CD14-positive monocyte (primary cell): ENCODE results near the gene DUSP28. TPM values are rescaled to one million over a fixed set of nuclear protein-coding genes. Genes with fewer than 3 reads are reported as not detected.

Source experiments
- DNase-seq, 3 donors: peaks; one replicate each; pipeline ENCODE4 v3.0.0-alpha.2; 2011 to 2022
- H2AFZ ChIP-seq: 2 replicates; pipeline ENCODE4 v1.6.0; 2012; ENCODE audit warnings: mild to moderate bottlenecking, low read depth, low read length, inconsistent platforms; ENCODE audit not compliant: insufficient read depth, poor library complexity, severe bottlenecking
- H3K27ac ChIP-seq, 2 donors: 1 replicate in 1 of 2; 2 replicates in 1 of 2; pipeline ENCODE4 v1.5.1; 2012 to 2013; ENCODE audit warnings: low read length in 2 of 2, control low read depth in 1 of 2, inconsistent platforms in 1 of 2, low read depth in 1 of 2, mild to moderate bottlenecking in 1 of 2
- H3K27me3 ChIP-seq, 2 donors: one replicate each; pipeline versions ENCODE4 v1.6.0 to v1.6.1; 2011 to 2013; ENCODE audit warnings: low read length in 2 of 2; ENCODE audit not compliant: control insufficient read depth in 2 of 2, insufficient read depth in 2 of 2
- H3K36me3 ChIP-seq, 2 donors: replicated peaks in 1 of 2; 1 replicate in 1 of 2; 2 replicates in 1 of 2; pipeline versions ENCODE4 v1.5.1 to v1.6.1; 2012 to 2013; ENCODE audit warnings: low read length in 2 of 2, control low read depth in 1 of 2, inconsistent platforms in 1 of 2, mild to moderate bottlenecking in 1 of 2; ENCODE audit not compliant: insufficient read depth in 2 of 2, control insufficient read depth in 1 of 2
- H3K4me1 ChIP-seq, 2 donors: 1 replicate in 1 of 2; 2 replicates in 1 of 2; pipeline versions ENCODE4 v1.5.1 to v1.6.1; 2012 to 2013; ENCODE audit warnings: low read length in 2 of 2, control low read depth in 1 of 2, inconsistent platforms in 1 of 2, mild to moderate bottlenecking in 1 of 2, moderate library complexity in 1 of 2; ENCODE audit not compliant: insufficient read depth in 2 of 2, control insufficient read depth in 1 of 2
- H3K4me2 ChIP-seq: replicated peaks from 2 replicates; pipeline ENCODE3; 2012; ENCODE audit warnings: low read length, moderate library complexity, mild to moderate bottlenecking; ENCODE audit not compliant: poor library complexity, severe bottlenecking; ENCODE audit errors: extremely low read depth
- H3K4me3 ChIP-seq, 3 experiments: fragments of 200-600 bp in 1 of 3; sonication (generic) in 1 of 3; replicated peaks in 1 of 3; 1 replicate in 2 of 3; 2 replicates in 1 of 3; pipeline ENCODE4 v1.5.1; 2011 to 2013; ENCODE audit warnings: low read length in 3 of 3, mild to moderate bottlenecking in 3 of 3, control low read depth in 2 of 3, low read depth in 2 of 3, inconsistent platforms in 1 of 3, moderate library complexity in 1 of 3
- H3K79me2 ChIP-seq: 2 replicates; pipeline ENCODE4 v1.6.0; 2012; ENCODE audit warnings: mild to moderate bottlenecking, control low read depth, inconsistent platforms, low read length, moderate library complexity; ENCODE audit not compliant: insufficient read depth
- H3K9ac ChIP-seq: 2 replicates; pipeline ENCODE4 v1.6.0; 2017; ENCODE audit warnings: low read length, mild to moderate bottlenecking; ENCODE audit not compliant: insufficient read depth, poor library complexity, severe bottlenecking
- H3K9me3 ChIP-seq, 2 donors: replicated peaks in 1 of 2; 1 replicate in 1 of 2; 2 replicates in 1 of 2; pipeline versions ENCODE4 v1.5.1 to v1.6.1; 2012 to 2013; ENCODE audit warnings: low read length in 2 of 2, control low read depth in 1 of 2; ENCODE audit not compliant: control insufficient read depth in 1 of 2, insufficient read depth in 1 of 2
- H4K20me1 ChIP-seq: 2 replicates; pipeline ENCODE4 v1.6.0; 2012; ENCODE audit warnings: mild to moderate bottlenecking, low read length, control low read depth, moderate library complexity; ENCODE audit not compliant: insufficient read depth
- H3K27ac Mint-ChIP-seq, 7 donors: one replicate each; pipeline ENCODE4 v1.8.0; 2020; ENCODE audit warnings: mild to moderate bottlenecking in 7 of 7, mixed read lengths in 7 of 7, moderate library complexity in 6 of 7, inconsistent platforms in 2 of 7
- H3K27me3 Mint-ChIP-seq, 3 donors: one replicate each; pipeline ENCODE4 v1.8.0; 2021 to 2022; ENCODE audit warnings: low read depth in 3 of 3, mild to moderate bottlenecking in 3 of 3, mixed read lengths in 3 of 3, moderate library complexity in 3 of 3, inconsistent platforms in 1 of 3
- H3K36me3 Mint-ChIP-seq, 2 donors: one replicate each; pipeline ENCODE4 v1.8.0; 2020; ENCODE audit warnings: mixed read lengths in 2 of 2, inconsistent platforms in 1 of 2, mild to moderate bottlenecking in 1 of 2
- H3K4me1 Mint-ChIP-seq: one replicate; pipeline ENCODE4 v1.8.0; 2020; ENCODE audit warnings: mild to moderate bottlenecking, mixed read lengths
- H3K4me3 Mint-ChIP-seq, 2 donors: one replicate each; pipeline ENCODE4 v1.8.0; 2020; ENCODE audit warnings: mild to moderate bottlenecking in 2 of 2, mixed read lengths in 2 of 2, moderate library complexity in 1 of 2
- H3K9me3 Mint-ChIP-seq, 7 donors: one replicate each; pipeline ENCODE4 v1.8.0; 2020 to 2022; ENCODE audit warnings: mixed read lengths in 7 of 7, mild to moderate bottlenecking in 6 of 7, moderate library complexity in 6 of 7, inconsistent platforms in 2 of 7
- CTCF ChIP-seq: fragments of 200-600 bp; IDR thresholded peaks from one replicate; pipeline ENCODE4 v1.8.0; 2022; ENCODE audit warnings: antibody characterized with exemption, mild to moderate bottlenecking
- WGBS: methylation state at CpG from one replicate; pipeline ENCODE4 v1.1.5; 2013; ENCODE audit warnings: missing lambda C conversion rate; ENCODE audit not compliant: insufficient coverage; 5-methylcytosine and 5-hydroxymethylcytosine counted together
- intact Hi-C, 2 donors: fragments of 100-400 bp; cut with micrococcal nuclease; formaldehyde crosslinking; loops; one replicate each; pipeline versions ENCODE4 v1.15.0 to v1.15.1; 2023
- polyA plus RNA-seq, 3 donors: library from polyadenylated mRNA; depleted of rRNA in 1 of 3; unstranded in 2 of 3; stranded (reverse) in 1 of 3; fragments of 300-500 nt in 2 of 3; fragments of >200 nt in 1 of 3; fragmentation: Illumina TruSeq in 2 of 3; gene quantifications; 1 replicate in 2 of 3; 2 replicates in 1 of 3; pipeline ENCODE4 v1.2.3, GENCODE V29; 2012 to 2021

The DUSP28 gene
- polyA plus RNA-seq, 3 donors: 10.8 to 17.7 (median 17.1) TPM

- no peak overlapping the region for H3K4me3 ChIP-seq
- Mint-ChIP-seq H3K27ac (no peak overlapping the region), H3K27me3 (peaks cover 0 to 11% (median 5%) of the 10 kb centered on the region in 3 donors), H3K4me1 (peaks cover 9% of the 10 kb centered on the region), H3K36me3 (peaks cover 5 to 9% of the 10 kb centered on the region in 2 donors), H3K9me3 (no peaks in the 10 kb centered on the region), H3K4me3 (no peak overlapping the region)
- H3K9me3 ChIP-seq: no peaks in the 10 kb centered on the region
- WGBS: 99% methylated on average over 6 of the region's 12 CpGs
- no peak overlapping the region for H2AFZ ChIP-seq
- no peak overlapping the region for H3K4me2 ChIP-seq
- no peaks in the 10 kb centered on the region for H4K20me1 ChIP-seq
- no peak overlapping the region for H3K27ac ChIP-seq
- TF ChIP-seq CTCF: no peak
- intact Hi-C loops: loop anchor here in 1 of 2 donors (10.0 kb wide), 1 partner anchor 59 kb away; no protein-coding TSS in a partner anchor
- no peaks in the 10 kb centered on the region for H3K27me3 ChIP-seq
- H3K79me2 ChIP-seq: no peaks in the 10 kb centered on the region
- H3K9ac ChIP-seq: no peak overlapping the region
- peaks cover 12 to 13% of the 10 kb centered on the region in 2 donors for H3K4me1 ChIP-seq
- DNase-seq: no peak
- peaks cover 0 to 16% of the 10 kb centered on the region in 2 donors for H3K36me3 ChIP-seq
Measured at GRCh38 chr2:240605867-240606743, 45.9 kb downstream of the DUSP28 start.

GRCh38 chr2:240611601-240612210, 51.5 kb downstream of the DUSP28 start:
- Histone ChIP-seq H3K4me2 (peak overlapping the region; percentile 49), H3K4me3 (peak overlapping the region in 1 of 3 experiments; percentile 24), H2AFZ (peak overlapping the region; percentile 14), H3K9me3 (no peaks in the 10 kb centered on the region), H3K36me3 (no peaks in the 10 kb centered on the region), H4K20me1 (no peaks in the 10 kb centered on the region), H3K27ac (peak overlapping the region; percentile 59 to 71), H3K79me2 (no peaks in the 10 kb centered on the region), H3K4me1 (peaks cover 27 to 31% of the 10 kb centered on the region in 2 donors), H3K9ac (no peak overlapping the region), H3K27me3 (no peaks in the 10 kb centered on the region)
- peaks cover 0 to 3% (median 2%) of the 10 kb centered on the region in 3 donors for H3K27me3 Mint-ChIP-seq
- H3K36me3 Mint-ChIP-seq: no peaks in the 10 kb centered on the region
- H3K4me1 Mint-ChIP-seq: peaks cover 6% of the 10 kb centered on the region
- H3K9me3 Mint-ChIP-seq: peaks cover 0 to 4% (median 1%) of the 10 kb centered on the region in 7 donors
- WGBS: 25% methylated on average over 6 of the region's 10 CpGs
- intact Hi-C loops: no loop called here
- TF ChIP-seq CTCF: no peak
- peak overlapping the region in 1 of 2 donors; percentile 44 for H3K4me3 Mint-ChIP-seq
- H3K27ac Mint-ChIP-seq: no peak overlapping the region
- peak; percentile 70 to 80 (median 78) for DNase-seq

Other genes starting within 250 kb of the DUSP28 start
- under 1 TPM in 1 of 3 donors, not detected in 2; 0.08 TPM for gene GPC1, start 124.7 kb upstream of the DUSP28 start, polyA plus RNA-seq
- gene ANKMY1, start 2.4 kb upstream of the DUSP28 start, polyA plus RNA-seq: 10 to 100 TPM in 1 of 3 donors, 1 to 10 TPM in 2; 2.1 to 22.9 (median 2.9) TPM
- 100 to 1,000 TPM in 1 of 3 donors, 10 to 100 TPM in 2; 15.4 to 100 (median 36.4) TPM for gene RNPEPL1, start 8.1 kb downstream of the DUSP28 start, polyA plus RNA-seq
- 10 to 100 TPM in 1 of 3 donors, 1 to 10 TPM in 2; 7.3 to 57.0 (median 7.4) TPM for gene CAPN10, start 26.4 kb downstream of the DUSP28 start, polyA plus RNA-seq
- gene GPR35, start 65.1 kb downstream of the DUSP28 start, polyA plus RNA-seq: 10 to 100 TPM; 30.6 to 37.8 (median 36.3) TPM
- gene AQP12B, start 122.5 kb downstream of the DUSP28 start, polyA plus RNA-seq: not detected
- not detected for gene AQP12A, start 131.5 kb downstream of the DUSP28 start, polyA plus RNA-seq